GM21619 (cell line): ENCODE results near the gene ETDB.
A peak's percentile ranks its signal among the peaks of the same experiment; 100 is the strongest.
"Not testable (repeated sequence)": the region's sequence is repeated elsewhere in the genome, so short reads cannot be mapped to it uniquely, and the experiment has no call there.

ENCODE experiments used
- ATAC-seq: cut with Tn5 transposase; IDR thresholded peaks from one replicate; pipeline ENCODE4 v1.9.1; 2021; ENCODE audit not compliant: unreplicated experiment

The ETDB gene

DNA sequence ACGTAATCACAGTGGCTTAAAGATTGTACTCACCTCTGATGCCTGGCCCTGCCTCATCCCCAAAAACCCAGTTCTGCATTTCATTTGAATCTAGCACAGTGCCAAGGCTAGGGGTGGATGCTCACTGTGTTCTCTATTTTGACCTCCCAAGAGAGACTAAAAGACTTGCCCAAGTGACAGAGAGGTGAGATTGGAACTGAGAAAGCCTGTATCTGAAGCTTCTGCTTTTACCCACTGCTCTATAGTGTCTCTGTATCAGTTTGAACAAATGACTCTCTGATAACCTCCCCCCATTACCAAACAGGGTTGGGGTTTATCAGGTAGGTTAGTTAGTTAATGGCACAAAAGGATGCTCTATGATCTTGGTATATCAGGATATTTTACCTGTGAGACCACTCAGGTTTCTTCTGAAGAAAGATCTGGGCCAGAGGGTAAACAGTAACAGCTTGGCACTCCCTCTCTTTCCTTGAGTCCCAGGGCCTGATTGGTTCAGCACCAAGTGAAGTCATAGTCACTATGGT is at the start of gene ETDB:
TSS of gene ETDB (minus strand) at position 471 of the 521 bp plus-strand sequence. CDS start 1,265 bp downstream, outside the sequence.
- ATAC-seq: not testable (repeated sequence)

DNA sequence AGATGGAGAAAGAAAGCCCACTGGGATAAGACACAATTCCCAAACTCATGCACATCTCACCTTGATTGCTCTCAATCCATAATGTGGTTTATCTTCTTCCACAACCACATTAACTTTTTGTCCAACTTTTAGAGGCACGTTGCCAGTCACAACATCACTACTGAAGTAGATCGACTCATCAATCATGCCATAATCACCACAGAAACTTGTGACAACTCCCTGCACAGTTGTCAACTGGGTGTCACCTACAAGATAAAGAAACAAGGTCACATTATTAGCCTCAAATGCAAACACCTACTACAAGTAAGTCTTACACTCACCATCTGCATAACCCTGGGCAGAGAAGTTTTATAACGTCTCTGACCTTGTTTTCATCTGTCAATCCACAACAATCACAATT is 49.2 kb upstream of the ETDB start:
- not testable (repeated sequence) for ATAC-seq

DNA sequence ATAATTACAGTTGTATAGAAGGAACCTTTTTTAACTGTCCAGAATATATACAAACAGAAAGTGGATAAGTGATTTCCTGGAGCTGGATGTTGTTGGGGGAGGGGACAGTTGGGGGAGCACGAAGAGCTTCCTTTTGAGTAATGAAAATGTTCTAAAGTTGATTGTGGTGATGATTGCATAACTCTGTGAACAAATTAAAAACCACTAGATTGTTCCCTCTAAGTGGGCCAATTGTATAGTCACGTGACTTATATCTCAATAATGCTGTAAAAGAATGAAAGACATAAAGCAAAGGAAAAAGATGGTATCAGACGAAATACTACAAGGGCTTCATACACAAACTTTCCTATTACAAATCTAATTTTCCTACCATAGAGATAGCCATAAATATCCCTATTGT is 48.2 kb upstream of the ETDB start:
- ATAC-seq: no peak

- ATAC-seq: not testable (repeated sequence)
Observed at GRCh38 chrX:135154688-135155087, 34.4 kb upstream of the ETDB start.

DNA sequence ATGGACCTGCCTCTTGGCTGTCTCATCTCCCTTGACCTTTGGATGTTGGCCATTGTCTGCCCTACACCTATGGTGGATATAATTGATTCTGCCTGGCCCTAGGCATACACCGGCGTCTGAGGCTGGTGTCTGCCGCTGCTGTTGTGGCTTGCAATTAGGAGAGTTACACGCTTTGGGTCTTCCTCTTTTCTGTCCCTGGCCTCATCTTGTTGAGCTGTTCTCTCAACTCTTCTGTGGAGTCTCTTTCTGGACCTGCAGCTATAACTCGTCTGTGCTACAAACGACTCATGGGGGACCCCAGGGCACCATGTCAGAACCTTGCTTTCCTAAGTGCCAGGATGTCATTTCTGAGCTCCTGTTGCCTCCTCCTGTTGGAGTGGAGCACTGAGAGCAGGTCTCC is 5.8 kb upstream of the ETDB start:
- ATAC-seq: not testable (repeated sequence)

- ATAC-seq: not testable (repeated sequence)
Observed at GRCh38 chrX:135116064-135116463, 4.3 kb downstream of the ETDB start.

DNA sequence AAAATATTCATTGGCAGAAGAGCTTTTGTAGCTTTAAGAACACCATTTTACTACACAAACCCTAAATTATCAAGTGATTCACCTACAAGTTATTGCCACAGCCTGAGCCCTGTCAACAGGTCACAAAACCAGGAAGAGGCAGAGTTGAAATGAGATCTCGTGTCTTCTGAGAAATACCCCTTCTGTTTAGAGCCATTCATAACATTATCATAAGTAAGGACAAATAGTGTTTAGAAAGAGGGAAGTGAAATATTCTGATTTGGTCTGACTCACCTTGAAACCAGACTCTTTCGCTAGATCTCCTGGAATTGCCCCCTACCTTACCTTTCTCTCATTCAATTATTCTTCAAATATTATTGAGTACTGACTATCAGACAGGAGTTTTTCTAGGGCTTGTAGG is 5.9 kb downstream of the ETDB start:
- ATAC-seq: peak; percentile 97

- ATAC-seq: no peak
Observed at GRCh38 chrX:135112743-135113142, 7.6 kb downstream of the ETDB start.

DNA sequence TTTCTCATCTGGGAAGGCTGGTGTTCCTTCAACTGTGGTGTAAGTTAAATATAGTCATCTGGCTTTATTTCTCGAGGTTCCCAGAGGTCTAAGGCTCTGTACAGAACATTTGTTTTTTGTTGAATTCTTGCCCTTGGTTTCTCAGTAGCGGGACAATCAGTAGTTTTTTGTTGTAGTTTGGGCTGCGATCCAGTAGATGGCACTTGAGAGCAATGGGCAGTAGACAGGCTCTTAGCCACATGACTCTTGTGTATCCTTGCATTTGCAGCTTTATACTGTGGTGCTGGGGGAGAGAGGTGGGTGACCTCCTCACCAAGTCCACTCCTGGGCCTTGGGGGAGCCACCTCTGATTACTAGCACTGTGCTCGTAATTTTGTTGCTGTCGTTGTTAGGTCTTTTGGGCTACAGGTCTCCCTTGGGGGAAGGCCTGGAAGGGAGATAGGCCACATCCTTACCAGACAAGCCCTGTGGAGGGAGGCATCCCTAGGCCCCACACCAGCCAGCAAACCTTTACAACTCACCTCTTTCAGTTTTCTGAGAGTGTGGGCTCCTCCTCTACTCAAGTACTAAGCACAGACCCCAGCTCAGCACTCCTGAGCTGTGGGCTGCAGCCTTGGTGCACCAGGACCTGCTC is 8.1 kb downstream of the ETDB start:
- no peak for ATAC-seq

GRCh38 chrX:135109554-135109953 is 10.8 kb downstream of the ETDB start:
- no peak for ATAC-seq

GRCh38 chrX:135099493-135099783 is 20.9 kb downstream of the ETDB start:
- ATAC-seq: no peak

- not testable (repeated sequence) for ATAC-seq
Observed at GRCh38 chrX:135097196-135097744, 23.1 kb downstream of the ETDB start.

- no peak for ATAC-seq
Observed at GRCh38 chrX:135095715-135096114, 24.6 kb downstream of the ETDB start.

DNA sequence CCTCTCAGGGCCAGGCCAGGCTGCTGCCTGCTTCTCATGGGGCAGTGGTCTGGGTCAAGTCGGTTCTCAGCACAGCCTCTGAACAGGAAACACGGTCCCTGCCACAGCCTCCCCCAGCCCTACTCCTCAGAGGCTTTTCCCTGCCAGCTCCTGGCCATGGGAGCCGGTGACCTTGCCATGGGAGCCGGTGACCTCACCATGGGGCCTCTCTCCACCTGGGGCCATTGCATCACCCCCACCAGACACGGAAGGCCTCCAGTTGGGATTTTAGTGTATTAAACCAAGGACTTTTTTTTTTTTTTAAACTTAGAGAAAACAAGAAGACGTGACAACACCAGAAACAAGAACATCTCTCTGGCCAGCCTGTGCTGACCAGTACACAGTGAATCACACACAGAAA is 25.6 kb downstream of the ETDB start:
- no peak for ATAC-seq

- no peak for ATAC-seq
Observed at GRCh38 chrX:135089126-135089525, 31.2 kb downstream of the ETDB start.

DNA sequence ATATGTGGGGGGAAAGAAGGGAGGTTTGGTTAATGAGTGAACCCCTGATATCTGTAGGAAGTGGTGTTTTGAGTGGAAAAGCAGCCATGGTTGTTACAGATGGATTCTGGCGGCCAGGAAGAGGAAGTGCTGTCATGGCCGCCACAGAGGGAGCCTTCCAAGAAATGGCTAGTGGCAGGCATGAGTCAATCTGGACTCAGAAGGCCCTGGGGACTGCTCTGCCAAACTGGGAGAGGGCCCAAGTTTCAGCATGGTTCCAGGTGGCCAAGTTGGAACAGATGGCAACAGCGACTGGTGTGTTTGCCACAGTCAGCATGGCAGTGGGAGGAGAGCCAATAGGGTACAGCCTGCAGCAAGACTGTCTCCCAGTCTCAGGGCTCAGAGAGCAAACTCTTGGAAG is 32.5 kb downstream of the ETDB start:
- no peak for ATAC-seq

DNA sequence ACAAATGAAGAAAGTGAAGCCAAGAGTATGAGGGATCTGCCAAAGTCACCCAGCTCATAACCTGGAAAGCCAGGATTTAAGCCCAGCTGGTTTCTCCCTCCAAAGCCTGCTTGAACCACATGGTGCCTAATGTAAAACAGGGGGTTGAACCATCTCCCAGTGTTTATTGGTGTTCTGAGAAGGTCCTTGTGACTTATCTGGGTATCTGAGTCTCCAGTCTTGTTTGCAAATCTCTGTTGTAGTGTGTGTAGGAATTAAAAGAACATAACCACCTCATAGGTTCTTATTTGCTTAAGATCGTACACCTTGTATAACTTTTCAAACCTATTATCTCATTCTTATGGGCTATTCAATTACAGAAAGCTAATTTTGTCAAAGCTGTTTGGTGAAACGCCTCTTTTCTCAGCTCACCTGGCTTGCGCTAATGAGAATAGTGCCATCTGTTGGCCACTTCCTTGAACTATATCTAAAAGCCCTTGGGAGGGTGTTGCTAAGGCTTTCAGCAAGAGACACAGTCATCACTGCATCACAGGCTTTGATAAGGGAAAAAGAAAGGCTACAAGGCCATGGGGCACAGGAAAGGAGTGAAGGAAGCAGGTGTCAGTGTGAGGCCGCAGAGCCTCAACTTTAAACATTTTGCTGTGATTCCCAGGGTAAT is 34.0 kb downstream of the ETDB start:
- ATAC-seq: peak; percentile 84

DNA sequence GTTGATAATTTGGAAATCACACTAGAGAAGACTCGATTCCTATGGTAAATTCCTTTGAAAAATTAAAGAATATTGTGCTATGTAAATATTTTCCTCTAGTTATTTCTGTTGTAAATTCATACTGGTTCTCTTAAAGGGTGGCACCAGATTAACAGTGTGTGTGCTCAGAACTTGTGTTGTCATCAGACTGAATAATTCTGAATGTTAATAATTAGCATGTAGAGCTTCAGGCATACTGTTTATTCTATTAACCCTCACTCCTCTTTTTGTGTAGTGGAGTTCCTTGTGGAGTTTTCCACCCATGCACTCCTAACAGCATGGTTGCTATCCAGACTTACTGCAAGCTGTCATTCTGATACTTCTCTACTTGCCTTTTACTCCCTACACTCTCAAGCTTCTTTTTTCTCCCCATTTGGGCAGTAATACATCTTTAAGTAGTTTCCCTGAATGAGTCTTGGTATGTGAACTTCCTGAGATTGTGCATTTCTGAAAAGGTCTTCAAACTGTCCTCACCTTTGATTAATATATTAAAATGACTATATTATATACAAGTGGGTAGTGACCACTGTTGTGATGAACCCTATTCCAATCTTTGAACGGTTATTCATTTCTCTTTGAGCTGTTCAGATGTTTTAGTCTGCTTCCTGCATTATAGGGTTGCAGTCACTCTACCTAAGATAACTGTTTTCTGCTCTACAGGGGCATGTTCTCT is 38.5 kb downstream of the ETDB start:
- no peak for ATAC-seq
